ENCODE results near the gene TMEM208. TPM values are rescaled to one million over a fixed set of nuclear protein-coding genes. Genes with fewer than 3 reads are reported as not detected.

The TMEM208 gene
- total and polyA plus RNA-seq, 2 of the 13 experiments (the other 11 are each of a cell fraction or from before 2014, with no cell fraction given), result 58.8 to 72.9 TPM

DNA sequence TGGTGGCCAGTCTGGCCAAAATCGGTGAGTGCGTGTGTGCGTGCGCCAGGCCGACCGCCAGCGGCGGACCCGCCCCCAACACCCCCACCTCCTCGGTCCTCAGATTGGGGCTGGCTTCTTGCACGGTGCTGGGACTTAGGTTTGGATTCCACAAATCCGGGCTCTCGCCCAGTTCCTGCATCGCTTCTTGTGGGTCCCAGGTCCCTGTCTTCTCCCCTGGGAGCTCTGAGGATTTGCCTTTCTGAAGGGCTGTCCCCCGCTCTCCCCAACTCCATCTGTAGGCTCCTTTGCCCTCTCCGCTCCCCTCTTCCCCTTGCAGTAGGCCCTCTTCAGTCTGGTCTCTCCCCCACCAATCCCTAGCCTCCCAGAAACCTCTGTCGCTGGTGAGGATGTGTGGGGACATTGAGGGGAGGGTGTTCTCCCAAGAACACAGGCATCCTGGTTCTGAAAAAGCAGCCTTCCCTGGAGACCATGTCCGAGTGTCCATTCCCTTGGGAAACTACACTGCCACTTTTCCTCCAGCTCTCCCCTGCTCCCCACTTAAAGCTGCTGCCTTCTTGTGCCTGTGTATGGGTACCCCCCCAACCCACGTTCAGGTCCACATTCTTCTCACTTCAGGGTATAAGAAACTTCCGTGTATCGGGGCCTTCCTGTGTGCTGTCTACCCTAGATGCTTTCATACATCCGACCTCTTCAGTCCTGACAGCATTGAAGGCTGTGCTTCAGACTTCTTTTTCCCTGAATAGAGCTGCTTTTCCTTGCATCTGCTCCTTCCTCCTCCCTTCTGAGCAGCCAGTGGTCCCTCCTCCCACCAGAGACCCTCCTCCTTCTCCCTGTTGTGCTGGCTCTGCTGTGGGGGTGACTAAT, 22.5 kb downstream of the TMEM208 start (continued):
- TF ChIP-seq, protein P1, sequence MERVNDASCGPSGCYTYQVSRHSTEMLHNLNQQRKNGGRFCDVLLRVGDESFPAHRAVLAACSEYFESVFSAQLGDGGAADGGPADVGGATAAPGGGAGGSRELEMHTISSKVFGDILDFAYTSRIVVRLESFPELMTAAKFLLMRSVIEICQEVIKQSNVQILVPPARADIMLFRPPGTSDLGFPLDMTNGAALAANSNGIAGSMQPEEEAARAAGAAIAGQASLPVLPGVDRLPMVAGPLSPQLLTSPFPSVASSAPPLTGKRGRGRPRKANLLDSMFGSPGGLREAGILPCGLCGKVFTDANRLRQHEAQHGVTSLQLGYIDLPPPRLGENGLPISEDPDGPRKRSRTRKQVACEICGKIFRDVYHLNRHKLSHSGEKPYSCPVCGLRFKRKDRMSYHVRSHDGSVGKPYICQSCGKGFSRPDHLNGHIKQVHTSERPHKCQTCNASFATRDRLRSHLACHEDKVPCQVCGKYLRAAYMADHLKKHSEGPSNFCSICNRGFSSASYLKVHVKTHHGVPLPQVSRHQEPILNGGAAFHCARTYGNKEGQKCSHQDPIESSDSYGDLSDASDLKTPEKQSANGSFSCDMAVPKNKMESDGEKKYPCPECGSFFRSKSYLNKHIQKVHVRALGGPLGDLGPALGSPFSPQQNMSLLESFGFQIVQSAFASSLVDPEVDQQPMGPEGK (CRISPR knock-in tag; IDR thresholded peaks at IDR 0.05), result peak; percentile 36; the same call in 1 of the 2 replicates
- no peak for TF ChIP-seq YEATS2 (CRISPR knock-in tag; IDR thresholded peaks at IDR 0.05; ENCODE audit: borderline replicate concordance)
- 0 out of 2 replicates have a peak, but pooled peaks have one; percentile 30 for TF ChIP-seq ZNF749 (CRISPR knock-in tag; IDR thresholded peaks at IDR 0.05; ENCODE audit: borderline replicate concordance)
- TF ChIP-seq ZNF720 (CRISPR knock-in tag; IDR thresholded peaks at IDR 0.05), result no peak
- TF ChIP-seq ZNF292 (CRISPR knock-in tag; IDR thresholded peaks at IDR 0.05; ENCODE audit: borderline replicate concordance, low read depth), result 0 out of 2 replicates have a peak, but pooled peaks have one; percentile 18
- TF ChIP-seq ATAD3A (CRISPR knock-in tag; IDR thresholded peaks at IDR 0.05), result no peak
- 0 out of 2 replicates have a peak, but pooled peaks have one; percentile 49 for TF ChIP-seq ZNF891 (CRISPR knock-in tag; IDR thresholded peaks at IDR 0.05)
- TF ChIP-seq, protein P2, sequence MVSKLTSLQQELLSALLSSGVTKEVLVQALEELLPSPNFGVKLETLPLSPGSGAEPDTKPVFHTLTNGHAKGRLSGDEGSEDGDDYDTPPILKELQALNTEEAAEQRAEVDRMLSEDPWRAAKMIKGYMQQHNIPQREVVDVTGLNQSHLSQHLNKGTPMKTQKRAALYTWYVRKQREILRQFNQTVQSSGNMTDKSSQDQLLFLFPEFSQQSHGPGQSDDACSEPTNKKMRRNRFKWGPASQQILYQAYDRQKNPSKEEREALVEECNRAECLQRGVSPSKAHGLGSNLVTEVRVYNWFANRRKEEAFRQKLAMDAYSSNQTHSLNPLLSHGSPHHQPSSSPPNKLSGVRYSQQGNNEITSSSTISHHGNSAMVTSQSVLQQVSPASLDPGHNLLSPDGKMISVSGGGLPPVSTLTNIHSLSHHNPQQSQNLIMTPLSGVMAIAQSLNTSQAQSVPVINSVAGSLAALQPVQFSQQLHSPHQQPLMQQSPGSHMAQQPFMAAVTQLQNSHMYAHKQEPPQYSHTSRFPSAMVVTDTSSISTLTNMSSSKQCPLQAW (CRISPR knock-in tag; IDR thresholded peaks at IDR 0.05), result 0 out of 2 replicates have a peak, but pooled peaks have one; percentile 23
- TF ChIP-seq, protein P3, sequence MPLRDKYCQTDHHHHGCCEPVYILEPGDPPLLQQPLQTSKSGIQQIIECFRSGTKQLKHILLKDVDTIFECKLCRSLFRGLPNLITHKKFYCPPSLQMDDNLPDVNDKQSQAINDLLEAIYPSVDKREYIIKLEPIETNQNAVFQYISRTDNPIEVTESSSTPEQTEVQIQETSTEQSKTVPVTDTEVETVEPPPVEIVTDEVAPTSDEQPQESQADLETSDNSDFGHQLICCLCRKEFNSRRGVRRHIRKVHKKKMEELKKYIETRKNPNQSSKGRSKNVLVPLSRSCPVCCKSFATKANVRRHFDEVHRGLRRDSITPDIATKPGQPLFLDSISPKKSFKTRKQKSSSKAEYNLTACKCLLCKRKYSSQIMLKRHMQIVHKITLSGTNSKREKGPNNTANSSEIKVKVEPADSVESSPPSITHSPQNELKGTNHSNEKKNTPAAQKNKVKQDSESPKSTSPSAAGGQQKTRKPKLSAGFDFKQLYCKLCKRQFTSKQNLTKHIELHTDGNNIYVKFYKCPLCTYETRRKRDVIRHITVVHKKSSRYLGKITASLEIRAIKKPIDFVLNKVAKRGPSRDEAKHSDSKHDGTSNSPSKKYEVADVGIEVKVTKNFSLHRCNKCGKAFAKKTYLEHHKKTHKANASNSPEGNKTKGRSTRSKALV (CRISPR knock-in tag; IDR thresholded peaks at IDR 0.05), result 0 out of 2 replicates have a peak, but pooled peaks have one; percentile 37
- no peak for TF ChIP-seq ASH2L (IDR thresholded peaks at IDR 0.05; ENCODE audit: insufficient read length, low read depth, low read length)
- 0 out of 2 replicates have a peak, but pooled peaks have one; percentile 10 for TF ChIP-seq ETV5 (CRISPR knock-in tag; IDR thresholded peaks at IDR 0.05; ENCODE audit: borderline replicate concordance)
- TF ChIP-seq MYC (CRISPR knock-in tag; IDR thresholded peaks at IDR 0.05; ENCODE audit: borderline replicate concordance), result no peak
- TF ChIP-seq HNRNPL (IDR thresholded peaks at IDR 0.05; ENCODE audit: low read depth, low read length), result 0 out of 2 replicates have a peak, but pooled peaks have one; percentile 30
- TF ChIP-seq, protein P4, sequence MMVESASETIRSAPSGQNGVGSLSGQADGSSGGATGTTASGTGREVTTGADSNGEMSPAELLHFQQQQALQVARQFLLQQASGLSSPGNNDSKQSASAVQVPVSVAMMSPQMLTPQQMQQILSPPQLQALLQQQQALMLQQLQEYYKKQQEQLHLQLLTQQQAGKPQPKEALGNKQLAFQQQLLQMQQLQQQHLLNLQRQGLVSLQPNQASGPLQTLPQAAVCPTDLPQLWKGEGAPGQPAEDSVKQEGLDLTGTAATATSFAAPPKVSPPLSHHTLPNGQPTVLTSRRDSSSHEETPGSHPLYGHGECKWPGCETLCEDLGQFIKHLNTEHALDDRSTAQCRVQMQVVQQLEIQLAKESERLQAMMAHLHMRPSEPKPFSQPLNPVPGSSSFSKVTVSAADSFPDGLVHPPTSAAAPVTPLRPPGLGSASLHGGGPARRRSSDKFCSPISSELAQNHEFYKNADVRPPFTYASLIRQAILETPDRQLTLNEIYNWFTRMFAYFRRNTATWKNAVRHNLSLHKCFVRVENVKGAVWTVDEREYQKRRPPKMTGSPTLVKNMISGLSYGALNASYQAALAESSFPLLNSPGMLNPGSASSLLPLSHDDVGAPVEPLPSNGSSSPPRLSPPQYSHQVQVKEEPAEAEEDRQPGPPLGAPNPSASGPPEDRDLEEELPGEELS (CRISPR knock-in tag; IDR thresholded peaks at IDR 0.05), result no peak

Data from HepG2 (cell line).